Measurements from ENCODE around the gene MAFG. TPM values are rescaled to one million over a fixed set of nuclear protein-coding genes. Genes with fewer than 3 reads are reported as not detected.

The MAFG gene
- total and polyA plus RNA-seq, 7 donors = 8.8 to 21.9 (median 16.8) TPM

- TF ChIP-seq POLR2AphosphoS5 (IDR thresholded peaks at IDR 0.05) = no peak
- TF ChIP-seq EP300 (IDR thresholded peaks at IDR 0.05) = no peak
- TF ChIP-seq CTCF (IDR thresholded peaks at IDR 0.05) = no peak
- TF ChIP-seq POLR2A (IDR thresholded peaks at IDR 0.05) = no peak
- intact Hi-C loops (cut with DNase I) = no loop called here
- DNase-seq = no peak
- H3K36me3 ChIP-seq = no peaks in the 10 kb centered on the region
- H3K4me1 ChIP-seq = peaks cover 0 to 24% (median 18%) of the 10 kb centered on the region in 4 donors
- 33 to 61% methylated on average over 7 of the region's 7 CpGs for WGBS, 2 donors
- no peak overlapping the region for H3K27ac ChIP-seq
- H3K27me3 ChIP-seq = peaks cover 0 to 10% (median 3%) of the 10 kb centered on the region in 3 donors
- H3K4me3 ChIP-seq = peak overlapping the region in 3 of 4 donors; percentile 6 to 30 (median 29)
- no peaks in the 10 kb centered on the region for H3K9me3 ChIP-seq
These were observed 40.8 kb upstream of the MAFG start for GRCh38 chr17:81968396-81968745.

- Histone ChIP-seq H3K4me1 (peaks cover 0 to 24% (median 18%) of the 10 kb centered on the region in 4 donors), H3K4me3 (peak overlapping the region in 3 of 4 donors; percentile 6 to 30 (median 29)), H3K27me3 (peaks cover under 1 to 17% (median 8%) of the 10 kb centered on the region in 3 donors), H3K27ac (peak overlapping the region in 3 of 4 donors; percentile 28 to 46 (median 29)), H3K9me3 (no peaks in the 10 kb centered on the region), H3K36me3 (no peaks in the 10 kb centered on the region)
- intact Hi-C loops (cut with DNase I) = no loop called here
- peak; percentile 93 for DNase-seq
- TF ChIP-seq CTCF (IDR thresholded peaks at IDR 0.05) (no peak), EP300 (IDR thresholded peaks at IDR 0.05) (peak in 1 of 4 donors; percentile 22), POLR2AphosphoS5 (IDR thresholded peaks at IDR 0.05) (peak in 1 of 4 donors; percentile 66), POLR2A (IDR thresholded peaks at IDR 0.05) (no peak)
- 5 to 10% methylated on average over 36 of the region's 36 CpGs for WGBS, 2 donors
These were observed 40.2 kb upstream of the MAFG start for GRCh38 chr17:81967533-81968395.

GRCh38 chr17:81967244-81967532 is 39.7 kb upstream of the MAFG start:
- no peaks in the 10 kb centered on the region for H3K36me3 ChIP-seq
- intact Hi-C loops (cut with DNase I) = no loop called here
- no peak for TF ChIP-seq EP300 (IDR thresholded peaks at IDR 0.05)
- H3K27me3 ChIP-seq = peaks cover 6 to 22% (median 14%) of the 10 kb centered on the region in 3 donors
- 24 to 31% methylated on average over 5 of the region's 5 CpGs for WGBS, 2 donors
- peaks cover 0 to 24% (median 18%) of the 10 kb centered on the region in 4 donors for H3K4me1 ChIP-seq
- DNase-seq = no peak
- H3K9me3 ChIP-seq = no peaks in the 10 kb centered on the region
- H3K27ac ChIP-seq = peak overlapping the region in 3 of 4 donors; percentile 28 to 46 (median 29)
- no peak overlapping the region for H3K4me3 ChIP-seq

GRCh38 chr17:81966343-81967243 is 39.1 kb upstream of the MAFG start:
- H3K36me3 ChIP-seq = no peaks in the 10 kb centered on the region
- DNase-seq = peak; percentile 80
- H3K27me3 ChIP-seq = peaks cover 12 to 28% (median 20%) of the 10 kb centered on the region in 3 donors
- WGBS, 2 donors = 36 to 38% methylated on average over 41 of the region's 41 CpGs
- H3K9me3 ChIP-seq = no peaks in the 10 kb centered on the region
- peaks cover 0 to 28% (median 23%) of the 10 kb centered on the region in 4 donors for H3K4me1 ChIP-seq
- TF ChIP-seq POLR2AphosphoS5 (IDR thresholded peaks at IDR 0.05) = peak; percentile 13 to 72 (median 48)
- no peak for TF ChIP-seq CTCF (IDR thresholded peaks at IDR 0.05)
- no peak for TF ChIP-seq EP300 (IDR thresholded peaks at IDR 0.05)
- no peak for TF ChIP-seq POLR2A (IDR thresholded peaks at IDR 0.05)
- peak overlapping the region in 3 of 4 donors; percentile 28 to 46 (median 29) for H3K27ac ChIP-seq
- no peak overlapping the region for H3K4me3 ChIP-seq
- intact Hi-C loops (cut with DNase I) = no loop called here

All from sigmoid colon (tissue), 7 donors.